CD4-positive, alpha-beta T cell treated with Interleukin-4 for 1 hour (primary cell): Measurements from ENCODE around the gene CASP5.
A peak's percentile ranks its signal among the peaks of the same experiment; 100 is the strongest.

Source experiments
- DNase-seq, 2 donors: peaks; one replicate each; pipeline ENCODE4 v3.0.0-alpha.2; 2020 to 2022

The CASP5 gene

GRCh38 chr11:104967534-104968354, 55.2 kb downstream of the CASP5 start:
- peak in 1 of 2 donors; percentile 35 for DNase-seq

DNA sequence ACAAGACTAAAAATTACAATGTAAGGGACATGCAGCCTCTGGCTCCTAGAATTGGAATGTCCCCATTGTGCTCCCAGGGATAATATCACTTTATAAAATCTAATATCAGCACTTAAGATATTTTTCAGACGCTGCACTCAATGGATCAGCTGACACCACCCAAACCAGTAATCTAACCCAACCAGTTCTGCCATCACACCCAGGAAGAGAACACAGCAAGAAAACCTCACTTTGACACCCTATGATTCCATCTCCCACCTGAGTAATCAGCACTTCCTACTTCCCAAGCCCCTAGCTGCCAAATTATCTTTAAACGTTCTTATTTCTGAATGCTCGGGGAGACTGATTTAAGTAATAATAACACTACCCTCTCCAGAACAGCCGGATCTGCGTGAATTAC, 57.2 kb downstream of the CASP5 start:
- no peak for DNase-seq

DNA sequence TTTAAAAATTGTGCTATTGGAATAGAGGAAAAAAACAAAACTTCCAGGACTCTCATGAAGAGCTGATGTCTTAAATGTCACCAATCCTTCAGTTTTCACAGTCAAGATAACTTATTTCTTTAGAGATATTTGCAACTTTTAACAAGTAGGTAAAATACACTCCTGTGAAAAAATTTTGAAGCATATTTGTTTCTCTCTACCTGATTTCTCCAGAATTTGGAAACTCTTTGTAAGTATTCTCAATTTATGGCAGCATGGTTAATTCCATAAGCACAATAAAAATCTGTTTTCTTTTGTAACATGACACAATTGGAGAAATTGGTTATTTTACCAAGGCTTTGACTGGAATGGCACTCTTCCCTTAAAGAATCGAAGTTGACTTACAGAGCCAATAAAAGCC, 58.7 kb downstream of the CASP5 start:
- no peak for DNase-seq

- DNase-seq, result no peak
Observed at GRCh38 chr11:104962852-104963251, 60.1 kb downstream of the CASP5 start.

GRCh38 chr11:104957280-104957679, 65.7 kb downstream of the CASP5 start:
- DNase-seq, result no peak

- DNase-seq, result no peak
Observed at GRCh38 chr11:104956528-104956927, 66.4 kb downstream of the CASP5 start.

DNA sequence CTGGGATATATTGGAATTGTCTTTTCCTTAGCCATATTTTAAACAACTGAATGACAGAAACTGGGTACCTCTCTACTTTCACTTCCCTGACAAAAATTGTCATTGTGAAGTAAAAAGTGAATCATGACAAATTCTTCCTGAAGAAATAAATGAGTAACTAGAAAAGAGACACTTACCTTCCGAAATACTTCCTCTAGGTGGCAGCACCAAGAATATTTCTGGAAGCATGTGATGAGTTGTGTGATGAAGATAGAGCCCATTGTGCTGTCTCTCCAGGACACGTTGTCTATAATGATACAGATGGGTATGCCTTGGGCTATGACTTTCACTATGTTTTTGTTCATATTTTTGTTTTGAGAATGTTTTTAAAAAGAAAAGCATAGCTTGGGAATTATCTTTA, 76.1 kb downstream of the CASP5 start:
- peak; percentile 21 to 73 for DNase-seq
